ENCODE results near the gene TFIP11.
A peak's percentile ranks its signal among the peaks of the same experiment; 100 is the strongest.

The TFIP11 gene

DNA sequence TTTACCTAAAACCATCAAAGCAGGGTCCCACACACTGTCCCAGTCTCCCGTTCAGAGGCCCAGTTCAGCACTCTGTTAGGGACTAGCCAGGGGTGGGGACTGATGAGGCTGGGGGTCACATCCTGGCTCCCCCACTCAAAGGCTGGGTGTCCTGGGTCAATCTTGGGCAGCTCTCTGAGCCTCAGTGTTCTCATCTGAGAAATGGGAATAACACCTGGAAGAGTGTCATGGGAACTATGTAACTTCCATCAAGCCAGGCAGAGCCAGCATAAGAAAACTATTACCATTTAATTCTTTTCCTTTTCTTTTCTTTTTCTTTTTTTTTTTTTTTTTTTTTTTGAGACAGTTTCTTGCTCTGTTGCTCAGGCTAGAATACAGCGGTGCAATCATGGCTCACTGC is 39.3 kb upstream of the TFIP11 start:
- H3K36me3 ChIP-seq: peaks cover 35% of the 10 kb centered on the region
- peaks cover 66% of the 10 kb centered on the region for H4K20me1 ChIP-seq
- H3K27me3 ChIP-seq: no peaks in the 10 kb centered on the region
- H3K27ac ChIP-seq: peak overlapping the region; percentile 57; the same call in 1 of the 2 replicates
- no peak for TF ChIP-seq Cebpa-rat (IDR thresholded peaks at IDR 0.05)
- H3K4me2 ChIP-seq: peak overlapping the region; percentile 76
- H3K9ac ChIP-seq: peak overlapping the region; percentile 36; the same call in 1 of the 2 replicates
- peaks cover 89% of the 10 kb centered on the region for H3K4me1 ChIP-seq
- H3K9me3 ChIP-seq: no peaks in the 10 kb centered on the region
- H3K4me3 ChIP-seq: no peak overlapping the region

GRCh38 chr22:26550498-26551033 is 38.3 kb upstream of the TFIP11 start:
- H4K20me1 ChIP-seq: peaks cover 58% of the 10 kb centered on the region
- peaks cover 29% of the 10 kb centered on the region for H3K36me3 ChIP-seq
- H3K9me3 ChIP-seq: no peaks in the 10 kb centered on the region
- H3K9ac ChIP-seq: no peak overlapping the region
- no peak for TF ChIP-seq Cebpa-rat (IDR thresholded peaks at IDR 0.05)
- no peaks in the 10 kb centered on the region for H3K27me3 ChIP-seq
- peak overlapping the region; percentile 76 for H3K4me2 ChIP-seq
- peak overlapping the region; percentile 57 for H3K27ac ChIP-seq
- H3K4me1 ChIP-seq: peaks cover 97% of the 10 kb centered on the region
- no peak overlapping the region for H3K4me3 ChIP-seq

GRCh38 chr22:26549902-26550497 is 37.7 kb upstream of the TFIP11 start:
- H3K27me3 ChIP-seq: no peaks in the 10 kb centered on the region
- H3K36me3 ChIP-seq: peaks cover 24% of the 10 kb centered on the region; the same call in 1 of the 2 replicates
- peaks cover 53% of the 10 kb centered on the region for H4K20me1 ChIP-seq
- no peak overlapping the region for H3K9ac ChIP-seq
- no peak overlapping the region for H3K4me3 ChIP-seq
- no peak for TF ChIP-seq Cebpa-rat (IDR thresholded peaks at IDR 0.05)
- H3K4me2 ChIP-seq: peak overlapping the region; percentile 76
- H3K27ac ChIP-seq: peak overlapping the region; percentile 57
- peaks cover 97% of the 10 kb centered on the region for H3K4me1 ChIP-seq
- no peaks in the 10 kb centered on the region for H3K9me3 ChIP-seq

DNA sequence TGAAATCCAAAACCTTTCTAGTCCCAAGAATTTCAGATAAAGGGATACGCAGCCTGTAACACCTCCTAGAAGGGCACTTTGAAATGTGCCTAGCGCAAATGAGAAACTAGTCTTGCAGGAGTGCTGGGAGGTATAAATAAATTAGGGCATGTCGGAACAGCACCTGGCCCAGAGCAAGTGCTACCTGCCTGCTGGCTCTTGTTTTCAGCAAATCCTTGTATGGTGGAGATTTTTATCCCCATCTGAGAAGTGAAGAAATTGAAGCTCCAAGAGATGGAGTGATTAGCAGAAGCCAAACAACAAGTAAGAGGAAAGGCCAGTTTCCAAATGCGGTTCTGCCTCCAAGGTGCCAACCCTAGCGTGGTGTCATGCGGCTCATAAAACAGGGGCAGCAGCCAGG is 36.7 kb upstream of the TFIP11 start:
- H3K4me1 ChIP-seq: peaks cover 97% of the 10 kb centered on the region

GRCh38 chr22:26548303-26548702 is 36.0 kb upstream of the TFIP11 start:
- TF ChIP-seq Cebpa-rat (IDR thresholded peaks at IDR 0.05): no peak
- Histone ChIP-seq H3K27me3 (no peaks in the 10 kb centered on the region), H4K20me1 (peaks cover 36% of the 10 kb centered on the region), H3K36me3 (peaks cover 21% of the 10 kb centered on the region; the same call in 1 of the 2 replicates), H3K9me3 (no peaks in the 10 kb centered on the region), H3K4me3 (no peak overlapping the region), H3K9ac (no peak overlapping the region), H3K4me2 (peak overlapping the region; percentile 23; the same call in 1 of the 2 replicates), H3K27ac (no peak overlapping the region), H3K4me1 (peaks cover 97% of the 10 kb centered on the region)

More for the DNA sequence above, 36.7 kb upstream of the TFIP11 start:
- Histone ChIP-seq H3K36me3 (peaks cover 21% of the 10 kb centered on the region; the same call in 1 of the 2 replicates), H3K9ac (no peak overlapping the region), H3K27me3 (no peaks in the 10 kb centered on the region), H3K9me3 (no peaks in the 10 kb centered on the region), H3K27ac (0 out of 2 replicates have a peak overlapping the region, but pooled peaks have one; percentile 10), H3K4me2 (peak overlapping the region; percentile 23; the same call in 1 of the 2 replicates), H4K20me1 (peaks cover 42% of the 10 kb centered on the region), H3K4me3 (no peak overlapping the region)
- TF ChIP-seq Cebpa-rat (IDR thresholded peaks at IDR 0.05): no peak

- Histone ChIP-seq H3K4me1 (peaks cover 97% of the 10 kb centered on the region), H4K20me1 (peaks cover 31% of the 10 kb centered on the region), H3K27ac (peak overlapping the region; percentile 65; the same call in 1 of the 2 replicates), H3K9me3 (no peaks in the 10 kb centered on the region), H3K4me2 (peak overlapping the region; percentile 68), H3K4me3 (no peak overlapping the region), H3K9ac (no peak overlapping the region), H3K27me3 (no peaks in the 10 kb centered on the region), H3K36me3 (peaks cover 21% of the 10 kb centered on the region; the same call in 1 of the 2 replicates)
- no peak for TF ChIP-seq Cebpa-rat (IDR thresholded peaks at IDR 0.05)
Measured at GRCh38 chr22:26547837-26548236, 35.6 kb upstream of the TFIP11 start.

DNA sequence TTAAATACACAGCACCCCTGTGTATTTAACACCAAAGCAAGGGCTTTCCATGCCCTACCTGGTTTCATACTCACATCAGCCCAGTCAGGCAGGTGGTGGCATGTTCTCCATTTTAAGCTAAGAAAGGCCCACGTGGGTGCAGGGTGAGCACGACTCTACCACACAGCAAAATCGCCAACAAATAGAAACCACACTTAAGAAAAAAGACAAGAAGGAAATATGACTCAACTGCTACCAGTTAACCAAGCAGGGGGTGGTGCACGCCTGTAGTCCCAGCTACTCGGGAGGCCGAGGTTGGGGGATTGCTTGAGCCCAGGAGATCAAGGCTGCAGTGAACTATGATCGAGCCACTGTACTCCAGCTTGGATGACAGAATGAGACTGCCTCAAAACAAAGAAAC is 35.2 kb upstream of the TFIP11 start:
- Histone ChIP-seq H3K27me3 (no peaks in the 10 kb centered on the region), H3K4me2 (peak overlapping the region; percentile 68), H3K4me3 (no peak overlapping the region), H3K9me3 (no peaks in the 10 kb centered on the region), H4K20me1 (peaks cover 27% of the 10 kb centered on the region), H3K27ac (peak overlapping the region; percentile 65), H3K36me3 (peaks cover 21% of the 10 kb centered on the region; the same call in 1 of the 2 replicates), H3K4me1 (peaks cover 97% of the 10 kb centered on the region), H3K9ac (peak overlapping the region; percentile 46; the same call in 1 of the 2 replicates)
- no peak for TF ChIP-seq Cebpa-rat (IDR thresholded peaks at IDR 0.05)

DNA sequence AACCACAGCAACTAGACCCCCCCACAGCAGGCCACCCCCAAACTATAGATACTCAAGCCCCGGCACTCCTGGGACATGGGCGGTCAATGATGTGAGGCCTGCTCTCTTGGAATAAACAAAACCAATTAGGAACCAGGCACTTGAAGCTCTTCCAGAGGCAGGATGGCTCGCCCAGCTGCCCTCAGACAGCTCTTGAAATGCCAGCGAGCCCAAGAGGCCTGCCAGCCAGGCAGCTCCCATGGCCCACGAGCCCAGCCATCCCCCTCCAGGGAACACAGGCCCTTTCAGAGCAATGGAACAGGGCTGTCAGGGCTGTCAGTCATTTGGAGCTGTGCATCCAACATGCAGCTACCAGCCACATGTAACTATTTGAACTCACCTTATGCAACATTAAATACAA is 34.0 kb upstream of the TFIP11 start:
- Histone ChIP-seq H3K4me3 (no peak overlapping the region), H3K4me2 (peak overlapping the region; percentile 68), H3K9ac (peak overlapping the region; percentile 46)

DNA sequence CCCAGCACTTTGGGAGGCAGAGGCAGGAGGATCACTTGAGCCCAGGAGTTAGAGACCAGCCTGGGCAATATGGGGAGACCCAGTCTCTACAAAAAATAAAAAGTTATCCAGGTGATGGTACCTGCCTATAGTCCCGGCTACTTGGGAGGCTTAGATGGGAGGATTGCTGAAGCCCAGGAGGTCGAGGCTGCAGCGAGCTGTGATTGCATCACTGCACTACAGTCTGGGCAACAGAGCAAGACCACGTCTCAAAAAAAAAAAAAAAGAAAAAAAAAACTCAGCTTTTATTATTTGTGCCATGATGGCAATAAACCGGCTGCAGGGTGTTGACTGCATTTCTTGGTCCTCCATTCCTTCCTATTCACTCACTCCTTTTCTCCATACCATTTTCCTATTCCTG is 33.6 kb upstream of the TFIP11 start:
- H3K4me3 ChIP-seq: no peak overlapping the region
- peak overlapping the region; percentile 68 for H3K4me2 ChIP-seq
- no peaks in the 10 kb centered on the region for H3K27me3 ChIP-seq
- H3K4me1 ChIP-seq: peaks cover 97% of the 10 kb centered on the region
- H3K36me3 ChIP-seq: peaks cover 32% of the 10 kb centered on the region
- no peak overlapping the region for H3K9ac ChIP-seq
- TF ChIP-seq Cebpa-rat (IDR thresholded peaks at IDR 0.05): peak; percentile 87
- H3K9me3 ChIP-seq: no peaks in the 10 kb centered on the region
- peaks cover 11% of the 10 kb centered on the region for H4K20me1 ChIP-seq
- H3K27ac ChIP-seq: peak overlapping the region; percentile 65

More for the DNA sequence above, 34.0 kb upstream of the TFIP11 start:
- Histone ChIP-seq H3K27me3 (no peaks in the 10 kb centered on the region), H3K36me3 (peaks cover 31% of the 10 kb centered on the region), H4K20me1 (peaks cover 15% of the 10 kb centered on the region), H3K9me3 (no peaks in the 10 kb centered on the region), H3K4me1 (peaks cover 97% of the 10 kb centered on the region), H3K27ac (peak overlapping the region; percentile 65)
- no peak for TF ChIP-seq Cebpa-rat (IDR thresholded peaks at IDR 0.05)

GRCh38 chr22:26545385-26545784 is 33.1 kb upstream of the TFIP11 start:
- Histone ChIP-seq H3K4me3 (no peak overlapping the region), H3K4me2 (peak overlapping the region; percentile 69), H3K4me1 (peaks cover 97% of the 10 kb centered on the region), H3K27me3 (no peaks in the 10 kb centered on the region), H3K9me3 (no peaks in the 10 kb centered on the region), H3K27ac (peak overlapping the region; percentile 65), H4K20me1 (peaks cover 6% of the 10 kb centered on the region), H3K9ac (no peak overlapping the region), H3K36me3 (peaks cover 32% of the 10 kb centered on the region)
- no peak for TF ChIP-seq Cebpa-rat (IDR thresholded peaks at IDR 0.05)
